GM21786 (cell line): Measurements from ENCODE around the gene HEATR9.

ENCODE experiments used
- ATAC-seq: cut with Tn5 transposase; IDR thresholded peaks from one replicate; pipeline ENCODE4 v1.9.1; 2021; ENCODE audit not compliant: unreplicated experiment

The HEATR9 gene

DNA sequence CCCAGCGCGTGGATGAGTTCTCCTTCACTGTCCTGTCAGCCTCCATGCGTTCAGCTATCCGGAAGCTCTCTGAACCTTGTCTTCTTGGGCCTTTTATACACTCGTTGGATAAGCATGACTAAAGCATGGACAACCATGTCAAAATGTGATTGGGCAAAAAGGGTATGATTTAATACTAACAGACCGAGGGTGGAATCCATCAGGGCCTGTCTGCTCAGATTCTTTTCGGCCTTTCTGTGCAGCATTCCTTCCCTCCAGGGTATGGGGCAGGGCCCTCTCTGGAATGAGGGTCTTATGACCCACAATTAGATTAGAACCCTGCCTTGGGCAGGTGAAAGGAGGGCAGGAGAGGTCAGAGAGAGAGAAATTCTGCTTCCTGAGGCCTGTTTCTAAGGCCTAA, 25.5 kb upstream of the HEATR9 start:
- ATAC-seq, result no peak

DNA sequence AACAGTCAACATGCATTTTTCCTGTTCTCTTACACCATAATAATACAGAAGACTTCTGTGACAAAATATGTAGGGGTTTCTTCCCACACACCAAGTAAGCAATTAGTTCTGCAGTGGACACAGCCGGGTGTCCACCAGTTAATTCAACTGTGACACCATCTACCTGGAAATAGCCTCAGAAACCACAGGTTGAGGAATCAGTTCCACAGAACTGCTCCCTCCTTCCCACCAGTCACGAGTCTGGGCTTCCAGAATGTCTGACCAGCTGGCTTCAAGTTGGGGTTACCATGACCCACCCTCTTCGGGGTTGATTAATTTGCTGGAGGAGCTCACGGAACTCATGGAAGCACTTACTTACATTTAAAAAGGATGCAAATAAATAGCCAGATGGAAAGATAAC, 25.1 kb upstream of the HEATR9 start:
- no peak for ATAC-seq

DNA sequence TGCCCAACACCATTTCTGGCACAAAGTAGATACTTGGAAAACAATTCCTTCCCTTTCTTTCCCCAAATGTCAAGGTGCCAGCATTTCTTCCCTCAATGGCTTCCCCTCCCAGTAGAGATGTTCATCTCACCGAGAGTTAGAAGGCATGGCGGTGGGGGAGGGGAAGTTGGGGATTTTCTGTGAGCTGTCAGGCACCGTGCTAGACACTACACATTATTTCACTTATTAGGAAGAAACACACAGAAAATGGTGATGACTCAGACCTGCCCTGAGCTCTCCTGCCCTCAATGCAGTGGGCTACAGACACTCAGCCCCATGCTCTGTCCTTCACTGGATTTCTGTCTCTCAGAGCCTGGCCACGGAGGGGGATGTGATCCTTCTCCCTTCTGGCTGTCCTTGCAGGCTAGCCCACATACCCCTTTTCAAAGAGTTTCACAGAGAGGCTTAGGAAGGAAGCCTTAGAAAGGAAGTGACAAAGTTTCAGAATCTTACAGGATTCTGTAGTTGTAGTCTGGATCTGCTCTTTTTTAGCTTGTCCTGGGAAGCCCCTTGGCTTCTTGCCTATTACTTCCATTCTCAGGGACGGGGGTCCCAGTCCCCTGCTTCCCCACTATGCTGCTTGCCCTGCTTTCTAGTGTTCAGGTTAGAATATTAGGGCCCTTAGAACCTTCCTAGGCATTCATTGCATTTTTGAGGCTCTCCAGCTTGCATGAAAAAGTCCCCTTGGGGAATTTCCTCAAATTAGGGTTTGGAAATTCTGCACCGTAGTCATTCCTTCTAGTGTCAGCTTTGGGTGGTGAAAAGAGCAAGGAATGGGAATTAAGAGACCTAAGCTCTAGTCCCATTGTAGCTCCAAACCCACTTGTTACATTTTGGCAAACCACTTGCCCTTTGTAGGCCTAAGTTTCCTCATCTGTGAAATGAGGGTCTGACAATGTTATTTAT, 23.7 kb upstream of the HEATR9 start:
- no peak for ATAC-seq

DNA sequence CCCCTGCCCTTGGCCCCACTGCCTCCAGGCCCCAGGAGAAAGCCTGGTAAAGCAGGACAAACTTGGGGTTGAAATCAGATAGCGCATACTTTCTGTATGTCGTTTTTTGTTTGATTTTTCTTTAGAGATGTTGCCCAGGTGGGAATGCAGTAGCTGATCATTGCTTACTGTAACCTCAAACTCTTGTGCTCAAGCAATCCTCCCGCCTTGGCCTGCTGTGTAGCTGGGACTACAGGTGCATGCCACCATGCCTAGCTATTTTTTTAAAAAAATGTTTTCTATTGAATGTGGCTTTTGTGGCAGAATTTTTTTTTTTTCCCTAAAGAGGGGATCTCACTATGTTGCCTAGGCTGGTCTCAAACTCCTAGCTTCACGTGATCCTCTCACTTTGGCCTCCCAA, 22.6 kb upstream of the HEATR9 start:
- no peak for ATAC-seq

DNA sequence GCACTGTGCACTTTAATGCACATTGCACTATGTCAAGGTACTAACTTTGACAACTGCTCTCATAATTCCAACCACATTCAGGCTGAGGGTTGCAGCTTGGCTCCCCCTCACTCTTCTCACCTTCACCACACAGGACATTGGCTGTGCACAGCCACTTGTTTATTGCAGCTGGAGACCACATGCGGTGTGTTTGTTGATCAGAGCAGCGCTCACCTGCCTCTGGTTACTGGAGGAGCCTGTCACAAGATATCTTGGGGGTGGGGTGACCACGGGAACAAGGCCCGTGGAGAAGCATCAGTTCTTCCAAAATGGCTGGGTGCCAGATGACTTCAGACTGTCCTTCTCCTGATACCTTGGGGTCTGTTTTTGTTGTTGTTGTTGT, 22.1 kb upstream of the HEATR9 start:
- ATAC-seq, result no peak

DNA sequence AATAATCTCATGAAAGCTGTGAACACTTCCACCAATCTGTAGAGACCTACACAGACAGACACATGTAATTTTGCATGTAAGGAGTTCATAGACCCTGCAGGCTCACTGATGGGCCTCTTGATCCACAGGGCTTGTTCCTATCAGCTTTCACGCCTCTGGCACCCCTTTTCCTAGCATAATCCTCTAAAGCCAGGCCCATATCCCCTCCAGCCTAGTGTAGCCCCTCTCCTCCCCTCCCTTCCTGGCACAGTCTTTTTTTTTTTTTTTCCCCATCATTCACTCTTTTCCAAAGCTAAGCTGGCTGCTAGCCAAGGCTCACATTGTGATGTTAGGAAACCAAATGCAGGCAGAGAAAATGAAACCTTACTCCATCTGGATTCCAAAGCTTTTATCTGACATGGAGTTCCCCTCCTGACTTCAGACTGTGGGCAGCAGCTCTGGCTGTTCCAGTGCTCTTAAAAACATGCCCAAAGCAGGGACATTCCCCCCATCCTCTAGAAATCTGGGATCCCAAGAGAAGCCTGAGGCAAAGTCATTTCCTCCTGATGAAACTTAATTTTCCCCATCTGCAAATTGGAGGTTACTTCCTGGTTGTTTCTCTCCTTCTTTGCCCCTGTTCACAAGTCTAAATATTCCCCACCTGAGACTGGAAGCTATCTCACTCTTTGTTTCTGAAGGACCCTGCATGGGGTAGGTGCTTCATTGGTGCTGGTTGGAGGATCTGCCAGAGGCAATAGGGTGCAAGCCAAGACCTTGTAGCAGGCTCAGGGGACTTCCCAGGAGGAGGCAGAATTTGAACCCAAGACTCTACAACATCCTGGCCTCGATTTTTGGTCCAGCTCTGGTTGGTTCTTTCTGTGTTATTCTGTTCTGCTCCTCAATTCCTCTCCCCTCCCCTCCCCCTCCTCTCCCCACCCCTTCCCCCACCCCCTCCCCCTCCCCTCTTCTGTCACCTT, 21.4 kb upstream of the HEATR9 start:
- ATAC-seq, result no peak

DNA sequence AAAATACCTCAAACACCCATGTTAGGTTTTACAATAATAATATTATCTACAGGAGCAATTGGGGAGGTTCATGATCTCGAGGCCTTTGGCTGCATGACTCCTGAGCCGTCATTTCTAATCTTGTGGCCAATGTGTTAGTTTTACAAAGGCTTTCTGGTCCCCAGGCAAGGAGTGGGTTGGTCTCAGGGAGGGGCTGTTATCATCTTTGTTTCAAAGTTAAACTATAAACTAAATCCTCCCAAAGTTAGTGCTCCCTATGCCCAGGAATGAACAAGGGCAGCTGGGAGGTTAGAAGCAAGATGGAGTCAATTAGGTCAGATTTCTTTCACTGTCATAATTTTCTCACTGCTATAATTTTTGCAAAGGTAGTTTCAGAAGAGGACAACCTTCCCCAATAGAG, 20.6 kb upstream of the HEATR9 start:
- ATAC-seq, result no peak

DNA sequence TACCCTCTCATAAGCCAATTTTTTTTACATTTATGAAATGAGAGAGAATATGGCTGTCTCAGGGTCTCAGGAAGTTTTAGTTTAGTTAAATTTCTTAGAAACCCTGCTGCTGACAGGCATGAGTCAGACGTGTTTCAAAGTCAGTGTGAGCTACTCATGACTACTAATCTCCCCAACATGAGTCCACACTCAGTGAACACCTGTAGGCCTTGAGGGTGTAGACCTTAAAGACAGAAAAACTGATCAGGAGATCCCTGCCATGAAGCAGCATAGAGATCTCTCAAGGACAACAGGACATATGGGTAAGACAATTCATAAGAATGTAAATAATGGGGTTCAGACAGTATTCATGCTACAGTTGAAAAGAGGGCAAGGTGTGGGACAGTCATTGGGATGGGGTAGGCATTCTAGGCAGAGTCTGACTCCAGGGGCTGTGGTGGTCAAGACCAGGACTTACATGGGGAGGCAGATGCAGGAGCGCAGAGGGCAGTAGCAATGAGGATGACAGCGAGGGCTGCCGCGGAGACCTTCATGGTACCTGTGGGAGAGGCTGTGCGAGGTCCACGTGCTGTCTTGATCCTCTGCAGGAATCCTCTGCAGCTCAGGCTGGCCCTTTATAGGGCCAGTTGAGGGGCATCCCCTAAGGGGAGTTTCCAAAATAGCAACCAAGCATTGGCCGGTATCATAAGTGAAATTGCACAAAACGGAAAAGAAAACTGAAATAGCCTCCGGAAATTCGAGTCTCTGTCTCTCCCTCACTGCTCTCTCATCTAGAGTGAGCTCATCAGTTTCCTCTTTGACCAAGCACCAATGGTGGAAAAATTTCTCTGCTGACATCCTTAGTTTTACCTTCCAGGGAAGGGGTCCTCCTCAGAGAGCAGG, 11.3 kb upstream of the HEATR9 start, which contains the start of gene CCL5:
Gene CCL5 (minus strand): TSS at position 588 of the 882 bp plus-strand sequence.
- ATAC-seq, result peak; percentile 94

DNA sequence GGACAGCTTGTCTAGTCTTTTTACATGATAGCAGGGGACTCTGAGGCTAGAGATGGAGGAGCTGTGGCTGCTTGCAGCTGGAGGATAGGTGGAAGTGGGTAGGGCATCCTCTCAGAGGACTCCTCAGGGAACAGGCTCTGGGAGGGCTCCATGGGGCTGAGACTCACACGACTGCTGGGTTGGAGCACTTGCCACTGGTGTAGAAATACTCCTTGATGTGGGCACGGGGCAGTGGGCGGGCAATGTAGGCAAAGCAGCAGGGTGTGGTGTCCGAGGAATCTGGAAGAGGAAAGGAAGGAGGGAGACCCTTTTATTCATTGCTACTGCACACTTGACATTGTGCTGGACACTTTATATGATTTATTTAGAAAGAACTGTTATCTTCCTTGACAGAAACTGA, 9.7 kb upstream of the HEATR9 start:
- ATAC-seq, result no peak

DNA sequence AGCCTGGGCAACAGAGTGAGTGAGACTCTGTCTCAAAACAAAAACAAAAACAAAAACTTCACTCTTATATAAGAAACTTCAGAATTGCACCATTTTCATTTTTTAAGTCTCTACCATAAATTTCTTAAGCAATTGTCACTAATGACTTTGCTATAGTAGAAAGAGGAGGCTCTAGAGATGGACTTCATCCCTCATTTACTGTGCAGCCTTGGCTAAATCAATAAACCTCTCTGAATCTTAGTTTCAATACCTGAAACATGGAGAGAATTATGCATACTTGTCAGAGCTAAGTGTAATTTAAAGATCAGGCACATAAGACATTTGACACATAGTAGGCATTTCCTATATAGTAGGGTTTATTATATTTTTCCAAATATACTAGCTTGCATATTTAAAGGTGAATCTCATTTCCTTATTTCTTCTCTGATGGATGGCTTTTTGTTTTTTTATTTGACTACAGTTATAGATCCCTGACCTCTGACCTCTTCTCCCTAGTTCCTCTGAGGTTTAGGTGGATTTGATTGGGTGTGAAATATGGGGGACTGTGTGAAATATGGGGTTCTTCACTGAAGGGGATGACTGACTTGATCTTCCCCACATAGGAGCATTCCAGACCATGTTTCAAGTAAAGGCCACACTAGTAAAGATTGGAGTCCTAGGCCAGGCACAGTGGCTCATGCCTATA, 8.8 kb upstream of the HEATR9 start:
- no peak for ATAC-seq

DNA sequence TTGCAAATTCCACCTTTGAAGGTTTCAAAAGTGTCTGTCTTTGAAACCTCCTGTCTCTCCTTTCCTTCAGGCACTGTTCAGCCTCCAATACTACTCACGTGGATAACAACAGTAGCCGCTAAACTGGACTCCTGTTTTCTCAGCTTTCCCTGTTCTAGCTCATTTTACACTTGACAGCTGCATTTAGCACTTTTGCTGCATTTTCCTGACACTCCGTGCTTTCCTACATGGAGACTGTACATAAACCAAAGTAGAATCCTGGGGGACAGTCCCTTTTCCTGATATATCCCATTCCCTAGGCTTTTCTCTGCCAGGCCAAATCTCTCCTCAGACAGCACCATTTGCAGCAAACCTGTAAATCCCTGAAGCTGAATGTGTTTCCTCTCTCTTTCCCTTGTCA, 7.8 kb upstream of the HEATR9 start:
- ATAC-seq, result no peak

DNA sequence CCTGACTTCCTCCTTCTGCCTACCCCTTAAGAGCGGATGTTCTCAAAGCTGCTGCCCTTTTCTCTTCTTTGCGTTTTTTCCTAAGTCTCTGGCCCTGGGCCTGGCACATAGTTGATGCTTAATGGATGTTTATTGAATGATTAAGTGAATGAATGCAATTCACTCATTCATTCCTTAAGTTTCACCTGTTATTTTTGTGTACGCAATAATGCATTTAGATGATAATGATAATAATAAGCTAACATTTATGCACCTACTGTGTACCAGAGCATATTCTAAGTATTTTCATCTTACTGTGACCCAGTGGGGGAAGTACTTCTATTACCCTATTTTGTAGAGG, 7.1 kb upstream of the HEATR9 start:
- no peak for ATAC-seq

DNA sequence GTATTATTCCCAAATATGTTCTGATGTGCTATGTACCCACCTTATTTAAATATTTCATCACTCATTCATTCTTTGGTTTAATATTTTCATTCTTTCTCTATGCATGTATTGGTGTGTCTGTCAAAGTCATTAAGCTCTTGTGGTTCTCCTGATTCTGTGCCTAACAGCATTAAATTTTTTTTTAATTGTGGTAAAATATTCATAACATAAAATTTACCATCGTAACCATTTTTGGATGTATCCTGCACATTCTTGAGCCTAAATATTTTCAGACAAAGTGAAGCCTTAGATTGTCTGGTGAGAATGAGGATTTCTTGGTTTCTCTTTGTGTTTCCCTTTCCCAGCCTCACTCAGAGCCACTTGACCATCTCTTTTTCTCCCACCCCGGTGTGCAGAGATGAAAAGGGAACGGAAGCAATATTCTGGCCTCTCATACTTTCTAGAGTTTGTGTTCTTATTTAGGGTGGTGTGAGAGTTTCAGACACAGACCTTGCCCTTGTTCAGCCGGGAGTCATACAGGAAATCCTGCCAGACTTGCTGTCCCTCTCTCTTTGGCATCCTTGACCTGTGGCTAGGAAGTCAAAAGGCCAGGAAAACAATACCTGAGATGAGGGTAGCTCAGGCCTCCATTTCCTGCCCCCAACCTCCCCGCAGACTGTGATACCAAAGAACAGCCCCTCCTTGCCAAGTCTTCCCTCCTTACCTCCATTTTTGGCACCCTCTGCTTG, 6.5 kb upstream of the HEATR9 start:
- no peak for ATAC-seq

DNA sequence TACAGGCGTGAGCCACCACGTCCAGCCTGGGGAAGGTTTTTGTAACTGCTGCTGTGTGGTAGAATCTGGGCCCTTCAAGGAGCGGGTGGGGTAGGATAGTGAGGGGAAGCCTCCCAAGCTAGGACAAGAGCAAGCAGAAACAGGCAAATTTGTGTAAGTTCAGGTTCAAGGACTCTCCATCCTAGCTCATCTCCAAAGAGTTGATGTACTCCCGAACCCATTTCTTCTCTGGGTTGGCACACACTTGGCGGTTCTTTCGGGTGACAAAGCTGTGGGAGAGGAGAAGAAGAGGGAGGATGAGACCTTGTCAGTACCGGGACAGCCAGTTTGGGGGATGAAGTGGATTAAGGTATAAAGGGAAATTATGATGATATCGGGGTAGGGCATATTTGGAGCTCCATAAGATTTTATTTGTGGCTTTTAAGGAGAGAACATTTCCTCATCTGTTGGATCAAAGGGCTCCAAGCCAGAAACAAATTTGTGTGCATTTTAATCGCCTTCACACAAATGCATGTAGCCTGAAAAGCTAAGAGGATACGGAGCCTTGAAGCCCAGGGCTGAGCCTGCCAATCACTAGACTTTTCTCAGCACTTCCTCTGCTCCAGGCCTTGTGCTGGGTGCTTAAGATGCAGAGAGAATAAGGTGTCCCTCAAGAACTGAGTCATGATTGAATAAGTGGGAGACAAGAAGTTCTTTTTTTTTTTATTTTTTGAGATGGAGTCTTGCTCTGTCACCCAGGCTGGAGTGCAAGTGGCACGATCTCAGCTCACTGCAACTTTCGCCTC, 3.7 kb upstream of the HEATR9 start:
- no peak for ATAC-seq

DNA sequence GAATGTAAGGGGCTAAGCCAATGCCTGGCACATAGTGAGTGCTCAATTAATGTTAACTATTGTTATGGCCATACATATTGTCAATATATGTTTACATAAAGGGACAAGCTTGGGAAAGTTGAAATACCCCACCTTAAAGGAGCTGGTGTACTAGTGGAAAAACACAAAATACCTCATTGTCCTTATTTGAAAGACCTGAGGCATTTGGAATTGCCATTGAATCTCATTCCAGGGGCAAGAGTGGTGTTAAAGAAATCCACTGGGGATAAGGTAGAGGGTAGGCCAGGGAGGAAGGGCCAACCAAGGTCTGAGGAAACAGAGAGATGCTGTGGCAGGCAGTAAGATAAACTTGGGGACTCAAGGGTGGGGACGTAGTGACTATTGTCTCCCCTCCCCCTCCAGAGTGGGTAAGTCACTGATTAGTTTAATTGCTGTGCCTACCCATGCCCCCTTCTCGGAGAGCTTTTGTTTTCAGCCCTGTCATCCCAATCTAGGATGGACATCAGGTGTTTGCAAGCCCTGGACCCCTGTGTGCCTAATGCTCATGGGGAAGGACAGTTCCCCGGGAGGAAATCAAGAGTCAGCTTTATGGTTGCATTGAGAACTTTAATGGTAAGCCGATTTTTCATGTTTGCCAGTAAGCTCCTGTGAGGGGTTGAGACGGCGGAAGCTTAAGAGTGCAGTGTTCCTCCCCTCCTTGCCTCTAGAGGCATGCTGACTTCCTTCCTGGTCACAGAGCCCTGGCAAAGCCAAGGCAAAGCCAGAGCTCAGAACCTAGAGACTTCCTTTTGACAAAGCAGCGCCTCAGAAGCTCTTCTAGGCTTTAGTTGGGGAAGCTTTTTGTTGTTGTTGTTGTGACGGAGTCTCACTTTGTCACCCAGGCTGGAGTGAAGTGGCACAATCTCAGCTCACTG, 2.5 kb upstream of the HEATR9 start:
- no peak for ATAC-seq

DNA sequence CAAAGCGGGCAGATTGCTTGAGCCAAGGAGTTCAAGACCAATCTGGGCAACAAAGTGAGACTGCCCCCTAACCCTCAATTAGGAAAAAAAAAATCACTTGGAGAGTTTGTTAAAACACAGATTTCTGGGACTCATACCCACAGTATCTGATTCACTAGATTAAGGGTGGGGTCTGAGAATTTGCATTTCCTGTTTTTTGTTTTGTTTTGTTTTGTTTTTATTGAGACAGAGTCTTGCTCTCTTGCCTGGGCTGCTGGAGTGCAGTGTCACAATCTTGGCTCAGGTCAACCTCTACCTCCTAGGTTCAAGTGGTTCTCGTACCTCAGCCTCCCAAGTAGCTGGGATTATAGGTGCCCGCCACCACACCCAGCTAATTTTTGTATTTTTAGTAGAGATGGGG, 1.1 kb downstream of the HEATR9 start:
- ATAC-seq, result no peak

DNA sequence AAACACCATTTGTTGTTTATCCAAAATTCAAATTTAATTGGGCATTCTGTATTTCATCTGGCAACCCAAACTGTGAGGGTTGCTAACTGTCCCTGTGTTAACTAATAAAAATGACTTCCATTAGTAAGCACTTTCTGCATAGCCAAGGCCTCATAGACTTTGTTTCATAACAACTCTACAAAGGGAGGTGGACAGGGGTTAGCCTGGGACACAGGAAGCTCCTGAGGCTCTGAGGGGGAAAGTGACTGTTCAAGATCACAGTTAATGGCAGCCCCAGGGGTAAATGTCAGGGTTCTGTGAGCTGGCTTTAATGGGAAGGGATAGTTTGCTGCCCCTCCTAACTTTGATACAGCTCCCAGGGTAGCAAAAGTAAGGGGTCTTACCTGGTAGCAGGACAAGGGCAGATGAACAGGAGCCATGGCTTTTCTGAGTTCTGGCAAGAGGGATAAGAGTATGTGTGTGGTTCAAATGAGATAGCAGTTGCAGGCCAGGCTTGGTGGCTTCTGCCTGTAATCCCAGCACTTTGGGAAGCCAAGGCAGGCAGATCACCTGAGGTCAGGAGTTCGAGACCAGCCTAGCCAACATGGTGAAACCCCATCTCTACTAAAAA, 2.2 kb downstream of the HEATR9 start:
- no peak for ATAC-seq
